Stimulated activated naive CD4-positive, alpha-beta T cell treated with Interleukin-2 at 50 U/mL for 16 hours (primary cell): ENCODE measurements around the gene FRMD3.

ENCODE experiments used
- DNase-seq: peaks from one replicate; lab custom pipeline; 2025; lab: John Stamatoyannopoulos, UW

FRMD3 gene

GRCh38 chr9:83334320-83334719, 203.9 kb downstream of the FRMD3 start:
- DNase-seq: peak; percentile 37

- DNase-seq: no peak
Observed at GRCh38 chr9:83330207-83331196, 207.7 kb downstream of the FRMD3 start.

- no peak for DNase-seq
Observed at GRCh38 chr9:83327750-83328622, 210.2 kb downstream of the FRMD3 start.

- no peak for DNase-seq
Observed at GRCh38 chr9:83327323-83327722, 210.9 kb downstream of the FRMD3 start.

- DNase-seq: no peak
Observed at GRCh38 chr9:83323148-83323547, 215.1 kb downstream of the FRMD3 start.

GRCh38 chr9:83322438-83322837, 215.8 kb downstream of the FRMD3 start:
- no peak for DNase-seq

- DNase-seq: no peak
Observed at GRCh38 chr9:83317244-83317643, 221.0 kb downstream of the FRMD3 start.

GRCh38 chr9:83315649-83316048, 222.6 kb downstream of the FRMD3 start:
- DNase-seq: no peak

GRCh38 chr9:83313781-83314180, 224.4 kb downstream of the FRMD3 start:
- no peak for DNase-seq

- DNase-seq: no peak
Observed at GRCh38 chr9:83312537-83312936, 225.7 kb downstream of the FRMD3 start.

- DNase-seq: no peak
Observed at GRCh38 chr9:83307066-83307724, 231.0 kb downstream of the FRMD3 start.

GRCh38 chr9:83304686-83305085, 233.5 kb downstream of the FRMD3 start:
- no peak for DNase-seq

GRCh38 chr9:83299571-83299970, 238.6 kb downstream of the FRMD3 start:
- DNase-seq: no peak

- no peak for DNase-seq
Observed at GRCh38 chr9:83299094-83299493, 239.1 kb downstream of the FRMD3 start.

GRCh38 chr9:83296123-83296522, 242.1 kb downstream of the FRMD3 start:
- no peak for DNase-seq

GRCh38 chr9:83294816-83295215, 243.4 kb downstream of the FRMD3 start:
- DNase-seq: no peak

GRCh38 chr9:83291196-83291595, 247.0 kb downstream of the FRMD3 start:
- no peak for DNase-seq

- no peak for DNase-seq
Observed at GRCh38 chr9:83290692-83291091, 247.5 kb downstream of the FRMD3 start.

- no peak for DNase-seq
Observed at GRCh38 chr9:83287021-83287420, 251.2 kb downstream of the FRMD3 start.

GRCh38 chr9:83285445-83286225, 252.6 kb downstream of the FRMD3 start:
- no peak for DNase-seq

GRCh38 chr9:83284746-83285145, 253.5 kb downstream of the FRMD3 start:
- no peak for DNase-seq
